Ascending aorta (tissue), 2 donors: ENCODE data around the gene FAM53B. TPM values are rescaled to one million over a fixed set of nuclear protein-coding genes. Genes with fewer than 3 reads are reported as not detected.

Experiments used
- DNase-seq, 2 donors: peaks; one replicate each; pipeline ENCODE4 v3.0.0-alpha.2; 2019; ENCODE audit warnings: low spot score in 2 of 2
- H3K27ac ChIP-seq, 2 donors: fragments of 200-600 bp; sonication (generic); one replicate each; pipeline ENCODE4 v1.5.1; 2016 to 2017; ENCODE audit warnings: mild to moderate bottlenecking in 1 of 2
- H3K27me3 ChIP-seq: fragments of 200-600 bp; sonication (generic); one replicate; pipeline ENCODE4 v1.5.1; 2017
- H3K36me3 ChIP-seq, 2 donors: fragments of 200-600 bp; sonication (generic); one replicate each; pipeline ENCODE4 v1.5.1; 2016
- H3K4me1 ChIP-seq, 2 donors: fragments of 200-600 bp; sonication (generic); one replicate each; pipeline ENCODE4 v1.5.1; 2016 to 2017; ENCODE audit warnings: mild to moderate bottlenecking in 1 of 2
- H3K4me3 ChIP-seq, 2 donors: fragments of 200-600 bp; sonication (generic); one replicate each; pipeline ENCODE4 v1.5.1; 2016 to 2017; ENCODE audit warnings: mild to moderate bottlenecking in 1 of 2
- H3K9me3 ChIP-seq, 2 donors: fragments of 200-600 bp; sonication (generic); one replicate each; pipeline ENCODE4 v1.5.1; 2016
- CTCF ChIP-seq, 3 experiments: fragments of 200-600 bp in 2 of 3; fragments of 450-650 bp in 1 of 3; sonication (generic) in 2 of 3; IDR thresholded peaks; one replicate each; pipeline ENCODE4 v1.5.1; 2016 to 2019; ENCODE audit warnings: antibody characterized with exemption in 3 of 3, mild to moderate bottlenecking in 1 of 3, moderate library complexity in 1 of 3
- intact Hi-C: fragments of 100-400 bp; cut with DNase I; formaldehyde crosslinking; loops from one replicate; pipeline ENCODE4 v1.15.1; 2023
- total RNA-seq: library from RNA; depleted of rRNA; stranded (reverse); fragments of >200 nt; gene quantifications from one replicate; pipeline ENCODE4 v1.1.0, GENCODE V29; 2016

FAM53B gene
- total RNA-seq, 1 donor from 2014 or later, result 52.5 TPM

DNA sequence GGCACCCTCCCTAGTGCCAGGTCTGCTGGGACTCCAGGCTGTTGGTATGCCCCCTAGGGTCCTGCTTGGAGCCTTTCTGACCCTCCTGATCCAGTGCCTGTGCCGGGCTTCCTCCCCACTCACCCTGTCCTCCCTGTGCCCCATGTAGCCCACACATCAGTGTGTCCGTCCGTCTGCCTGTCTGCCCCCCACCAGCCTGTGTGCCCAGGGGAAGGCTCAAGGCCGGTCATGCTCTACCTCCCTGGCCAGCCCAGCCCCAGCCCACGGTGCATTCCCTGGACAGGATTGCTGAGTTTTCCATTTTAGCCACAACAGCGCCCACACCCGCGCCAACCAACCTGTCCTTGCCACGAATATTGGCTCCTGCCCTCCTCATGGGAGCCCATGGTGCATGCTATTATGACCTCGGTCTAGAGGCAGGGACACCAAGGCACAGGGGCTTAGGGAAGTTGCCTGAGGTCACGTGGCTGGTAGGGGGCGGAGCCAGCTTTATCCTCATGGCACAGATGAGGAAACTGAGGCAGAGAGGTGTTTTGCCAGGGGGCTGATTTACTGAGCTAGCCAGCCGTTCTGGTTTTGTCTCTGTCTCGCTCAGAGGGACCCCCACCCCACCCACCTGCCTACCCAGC is 136.0 kb downstream of the FAM53B start:
- H3K4me3 ChIP-seq, result no peak overlapping the region
- intact Hi-C loops, result no loop called here
- no peak for TF ChIP-seq CTCF (IDR thresholded peaks at IDR 0.05)
- H3K27me3 ChIP-seq, result no peaks in the 10 kb centered on the region
- H3K4me1 ChIP-seq, result peaks cover 0 to 5% of the 10 kb centered on the region in 2 donors
- H3K36me3 ChIP-seq, result no peaks in the 10 kb centered on the region
- H3K27ac ChIP-seq, result no peak overlapping the region
- H3K9me3 ChIP-seq, result no peaks in the 10 kb centered on the region
- DNase-seq, result no peak

DNA sequence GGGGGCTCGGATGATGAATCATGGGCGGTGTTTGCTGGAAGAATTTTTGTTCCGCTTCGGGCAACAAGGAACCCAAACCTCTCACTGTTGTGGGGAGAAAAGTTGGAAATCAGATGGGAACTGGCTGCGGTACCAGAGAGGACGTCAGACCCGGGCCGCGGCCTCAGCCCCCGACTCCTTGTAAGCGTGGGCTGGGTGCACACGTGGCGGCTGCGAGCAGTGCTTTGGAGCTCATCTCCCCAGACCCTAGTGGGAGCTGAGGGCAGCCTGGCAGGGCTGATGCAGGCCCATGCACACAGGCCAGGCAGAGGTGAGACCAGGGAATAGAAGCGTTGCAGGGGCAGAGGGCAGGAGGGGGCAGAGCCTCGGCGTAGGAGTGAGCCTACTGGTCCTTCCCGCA is 136.5 kb downstream of the FAM53B start:
- DNase-seq, result no peak
- no peak overlapping the region for H3K27ac ChIP-seq
- H3K36me3 ChIP-seq, result no peaks in the 10 kb centered on the region
- peaks cover 0 to 1% of the 10 kb centered on the region in 2 donors for H3K4me1 ChIP-seq
- no peak for TF ChIP-seq CTCF (IDR thresholded peaks at IDR 0.05)
- H3K4me3 ChIP-seq, result no peak overlapping the region
- no peaks in the 10 kb centered on the region for H3K9me3 ChIP-seq
- intact Hi-C loops, result no loop called here
- no peaks in the 10 kb centered on the region for H3K27me3 ChIP-seq

GRCh38 chr10:124606822-124607221 is 137.4 kb downstream of the FAM53B start:
- no peaks in the 10 kb centered on the region for H3K4me1 ChIP-seq
- H3K36me3 ChIP-seq, result no peaks in the 10 kb centered on the region
- TF ChIP-seq CTCF (IDR thresholded peaks at IDR 0.05), result no peak
- no peak overlapping the region for H3K4me3 ChIP-seq
- H3K27me3 ChIP-seq, result no peaks in the 10 kb centered on the region
- no peak for DNase-seq
- intact Hi-C loops, result no loop called here
- H3K27ac ChIP-seq, result no peak overlapping the region
- H3K9me3 ChIP-seq, result no peaks in the 10 kb centered on the region

- intact Hi-C loops, result no loop called here
- Histone ChIP-seq H3K4me1 (no peaks in the 10 kb centered on the region), H3K9me3 (no peaks in the 10 kb centered on the region), H3K36me3 (no peaks in the 10 kb centered on the region), H3K27ac (no peak overlapping the region), H3K4me3 (no peak overlapping the region), H3K27me3 (no peaks in the 10 kb centered on the region)
- DNase-seq, result no peak
- TF ChIP-seq CTCF (IDR thresholded peaks at IDR 0.05), result no peak
Observed at GRCh38 chr10:124605856-124606812, 138.0 kb downstream of the FAM53B start.

DNA sequence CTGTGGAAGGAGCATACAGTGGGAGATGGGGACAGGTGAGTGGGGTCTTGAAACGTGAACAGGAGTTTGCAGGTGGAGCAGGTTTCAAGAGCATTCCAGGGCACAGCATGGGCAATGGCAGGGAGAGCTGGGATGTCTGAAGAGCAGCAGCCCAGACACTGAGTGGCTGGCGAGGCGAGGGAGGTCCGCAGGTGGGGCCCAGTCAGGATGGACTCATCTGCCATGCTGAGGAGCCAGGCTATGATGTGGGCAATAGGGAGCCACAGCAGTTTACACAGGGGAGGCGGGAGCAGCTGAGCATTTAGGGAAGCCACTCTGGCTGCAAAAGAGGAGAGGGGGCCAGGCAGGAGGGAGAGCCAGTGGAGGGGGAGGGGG is 138.7 kb downstream of the FAM53B start:
- no peak for TF ChIP-seq CTCF (IDR thresholded peaks at IDR 0.05)
- H3K9me3 ChIP-seq, result no peaks in the 10 kb centered on the region
- no peak for DNase-seq
- no peaks in the 10 kb centered on the region for H3K4me1 ChIP-seq
- no peak overlapping the region for H3K27ac ChIP-seq
- H3K27me3 ChIP-seq, result no peaks in the 10 kb centered on the region
- no peaks in the 10 kb centered on the region for H3K36me3 ChIP-seq
- no peak overlapping the region for H3K4me3 ChIP-seq
- intact Hi-C loops, result no loop called here
